OCI-LY1 (cell line): Measurements from ENCODE around the gene PFKP.

Source experiments
- EZH2 ChIP-seq: fragments of 200-600 bp; sonication (generic), shearing (Covaris generic); IDR thresholded peaks from 2 replicates; pipeline ENCODE4 v1.8.0; 2017; ENCODE audit warnings: borderline replicate concordance, mixed run types, mild to moderate bottlenecking, antibody characterized with exemption, low read length, moderate library complexity, mixed read lengths
- TF ChIP-seq, protein P1 (sequence below): fragments of 200-600 bp; sonication (generic), shearing (Covaris generic); IDR thresholded peaks from 2 replicates; pipeline ENCODE4 v1.5.1; 2017; ENCODE audit warnings: mild to moderate bottlenecking, antibody characterized with exemption, low read length, moderate library complexity, mixed read lengths

DNA sequence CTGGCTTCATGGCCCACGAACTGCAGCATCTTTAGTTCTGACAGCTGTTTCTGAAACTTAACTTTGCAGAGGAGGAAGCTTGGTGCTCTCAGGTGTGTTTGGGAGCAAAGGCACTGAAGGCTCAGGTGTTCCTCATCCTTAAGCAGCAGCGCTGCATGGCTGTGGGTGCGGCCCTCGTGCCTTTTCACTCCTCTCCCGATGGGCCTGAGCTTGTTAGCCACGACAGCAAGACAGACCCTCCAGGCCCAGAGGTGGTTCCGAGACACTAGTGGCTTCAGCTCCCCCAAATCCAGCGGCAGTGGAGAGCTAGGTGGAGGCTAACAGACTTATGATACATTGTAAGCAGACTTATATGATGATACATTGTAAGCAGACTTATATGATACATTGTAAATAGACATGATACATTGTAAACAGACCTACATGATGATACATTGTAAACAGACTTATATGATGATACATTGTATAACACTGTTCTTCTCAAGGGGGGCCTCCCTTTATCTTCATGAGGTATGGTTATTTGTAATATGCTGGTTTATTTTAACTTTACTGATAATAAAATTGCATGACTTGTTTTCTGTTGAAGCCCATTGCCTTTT lies 14.1 kb downstream of the PFKP start:
- no peak for TF ChIP-seq EZH2
- TF ChIP-seq, protein P1, sequence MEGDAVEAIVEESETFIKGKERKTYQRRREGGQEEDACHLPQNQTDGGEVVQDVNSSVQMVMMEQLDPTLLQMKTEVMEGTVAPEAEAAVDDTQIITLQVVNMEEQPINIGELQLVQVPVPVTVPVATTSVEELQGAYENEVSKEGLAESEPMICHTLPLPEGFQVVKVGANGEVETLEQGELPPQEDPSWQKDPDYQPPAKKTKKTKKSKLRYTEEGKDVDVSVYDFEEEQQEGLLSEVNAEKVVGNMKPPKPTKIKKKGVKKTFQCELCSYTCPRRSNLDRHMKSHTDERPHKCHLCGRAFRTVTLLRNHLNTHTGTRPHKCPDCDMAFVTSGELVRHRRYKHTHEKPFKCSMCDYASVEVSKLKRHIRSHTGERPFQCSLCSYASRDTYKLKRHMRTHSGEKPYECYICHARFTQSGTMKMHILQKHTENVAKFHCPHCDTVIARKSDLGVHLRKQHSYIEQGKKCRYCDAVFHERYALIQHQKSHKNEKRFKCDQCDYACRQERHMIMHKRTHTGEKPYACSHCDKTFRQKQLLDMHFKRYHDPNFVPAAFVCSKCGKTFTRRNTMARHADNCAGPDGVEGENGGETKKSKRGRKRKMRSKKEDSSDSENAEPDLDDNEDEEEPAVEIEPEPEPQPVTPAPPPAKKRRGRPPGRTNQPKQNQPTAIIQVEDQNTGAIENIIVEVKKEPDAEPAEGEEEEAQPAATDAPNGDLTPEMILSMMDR, result no peak
